ENCODE results near the gene COG1. TPM values are rescaled to one million over a fixed set of nuclear protein-coding genes. Genes with fewer than 3 reads are reported as not detected.

The COG1 gene
- total RNA-seq, 2 experiments from 2014 or later, result 25.2 to 30.5 TPM

DNA sequence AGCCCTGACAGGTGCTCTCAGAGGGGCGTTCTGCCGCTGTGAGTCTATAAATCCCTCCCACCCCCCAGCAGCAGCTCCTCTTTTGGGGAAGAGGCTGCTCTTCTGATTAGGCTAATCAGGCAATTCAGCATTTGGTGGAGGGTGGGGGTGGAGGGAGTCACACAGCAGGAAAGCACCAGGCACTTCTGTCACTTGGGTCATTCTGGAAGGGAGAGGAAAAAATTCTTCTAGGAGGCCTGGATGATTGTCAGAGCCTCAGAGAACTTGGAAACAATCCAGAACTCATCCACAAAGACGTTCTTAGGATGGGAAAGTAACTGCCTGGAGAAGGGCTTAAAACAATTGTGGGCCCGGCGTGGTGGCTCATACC is 35.3 kb upstream of the COG1 start:
- H3K4me3 Mint-ChIP-seq, result no peak overlapping the region
- no peaks in the 10 kb centered on the region for H3K9me3 Mint-ChIP-seq (ENCODE audit: insufficient read depth)
- ATAC-seq (no peak), DNase-seq (no peak)
- no peaks in the 10 kb centered on the region for H3K36me3 Mint-ChIP-seq (ENCODE audit: low read depth)
- POLR2A ChIA-PET, result no interaction called here
- no peaks in the 10 kb centered on the region for H3K4me1 Mint-ChIP-seq (ENCODE audit: low read depth)
- H3K27me3 Mint-ChIP-seq (ENCODE audit: low read depth), result peaks cover 24% of the 10 kb centered on the region
- no peak overlapping the region for H3K27ac Mint-ChIP-seq
- CTCF ChIA-PET, result interaction anchor here (1.1 to 5.3 kb wide), 6 partner anchors 8 to 599 kb away, joined by 4 to 91 read pairs (median 16); partner anchors contain the start of gene SSTR2

DNA sequence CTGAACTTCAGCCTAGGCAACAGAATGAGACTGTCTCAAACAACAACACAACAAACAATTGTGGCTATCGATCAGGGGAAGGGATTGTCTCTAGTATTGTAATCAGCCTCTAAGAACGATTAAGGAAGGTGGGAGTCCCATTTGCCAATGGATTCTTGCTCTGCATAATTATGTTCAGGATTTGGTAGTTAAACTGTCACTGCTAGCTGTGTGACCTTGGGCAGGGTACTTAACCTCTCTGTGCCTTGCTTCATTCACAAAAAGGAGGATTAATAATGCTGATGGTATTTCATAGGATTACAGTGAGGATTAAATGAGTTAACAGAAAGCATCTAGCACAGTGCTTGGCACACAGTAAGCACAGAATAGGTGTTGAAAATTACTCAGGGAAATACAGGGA is 34.7 kb upstream of the COG1 start:
- POLR2A ChIA-PET, result no interaction called here
- Mint-ChIP-seq H3K4me1 (ENCODE audit: low read depth) (no peaks in the 10 kb centered on the region), H3K27ac (no peak overlapping the region), H3K9me3 (ENCODE audit: insufficient read depth) (no peaks in the 10 kb centered on the region), H3K4me3 (no peak overlapping the region), H3K27me3 (ENCODE audit: low read depth) (peaks cover 30% of the 10 kb centered on the region), H3K36me3 (ENCODE audit: low read depth) (no peaks in the 10 kb centered on the region)
- CTCF ChIA-PET, result interaction anchor here (5.3 kb wide), 1 partner anchor 431 kb away, joined by 91 read pairs; no protein-coding TSS in a partner anchor
- DNase-seq (no peak), ATAC-seq (no peak)

DNA sequence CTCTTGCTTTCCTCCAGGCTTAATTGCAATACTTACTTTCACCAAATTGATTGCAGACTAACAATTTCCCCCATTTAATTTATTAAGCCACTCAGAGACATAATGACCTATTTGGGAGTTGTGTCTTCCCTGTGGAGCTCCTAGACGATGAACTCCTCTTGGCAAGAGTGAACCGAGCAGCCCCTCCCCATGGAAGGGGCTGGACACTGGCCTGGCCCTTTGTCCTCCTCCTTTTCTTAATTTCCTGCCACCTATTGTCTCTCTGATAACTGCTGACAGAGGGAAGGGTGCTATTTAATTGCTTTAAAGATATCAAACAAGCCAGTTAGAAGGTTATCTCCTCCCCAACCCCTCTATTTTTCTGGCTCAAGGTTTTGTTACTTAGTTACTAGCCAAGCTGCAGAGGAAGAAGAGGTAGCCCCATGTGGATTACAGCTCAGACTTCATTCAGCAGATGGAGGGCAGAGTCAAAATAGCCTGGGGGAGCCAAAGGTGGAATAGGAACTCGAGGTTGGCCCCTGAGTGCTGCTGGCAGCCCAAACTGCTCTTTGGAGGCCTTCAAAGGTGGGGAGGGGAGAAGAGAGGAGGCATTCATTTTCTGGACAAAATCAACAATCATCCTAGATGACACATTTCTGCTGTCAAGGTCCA is 31.8 kb upstream of the COG1 start:
- DNase-seq, result no peak
- POLR2A ChIA-PET, result no interaction called here
- Mint-ChIP-seq H3K27ac (no peak overlapping the region), H3K36me3 (ENCODE audit: low read depth) (no peaks in the 10 kb centered on the region), H3K4me3 (no peak overlapping the region), H3K4me1 (ENCODE audit: low read depth) (peaks cover 17% of the 10 kb centered on the region), H3K27me3 (ENCODE audit: low read depth) (peaks cover 53% of the 10 kb centered on the region), H3K9me3 (ENCODE audit: insufficient read depth) (no peaks in the 10 kb centered on the region)
- CTCF ChIA-PET, result interaction anchor here (2.1 to 4.4 kb wide), 2 partner anchors 433 to 601 kb away, joined by 4 to 21 read pairs; no protein-coding TSS in a partner anchor
- ATAC-seq, result no peak

DNA sequence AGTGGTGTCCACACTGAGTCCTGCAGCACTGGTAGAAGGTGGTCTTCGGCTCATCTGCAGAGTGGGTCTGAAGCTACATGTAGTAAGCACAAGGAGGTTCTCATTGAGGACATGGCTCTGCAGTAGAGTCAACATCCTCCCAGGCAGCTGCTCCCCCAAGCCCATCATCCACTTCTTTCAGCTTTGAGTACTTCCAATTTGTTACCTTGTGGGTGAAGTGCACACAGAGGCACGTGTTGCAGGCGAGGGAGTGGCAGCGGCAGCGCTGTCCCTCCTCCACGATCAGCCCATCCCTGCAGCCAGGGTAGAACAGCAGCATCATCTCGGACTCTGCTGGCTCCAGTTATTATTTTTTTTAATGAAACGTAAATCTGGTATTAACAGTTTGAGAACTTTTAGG is 29.8 kb upstream of the COG1 start:
- Mint-ChIP-seq H3K4me3 (no peak overlapping the region), H3K36me3 (ENCODE audit: low read depth) (no peaks in the 10 kb centered on the region), H3K9me3 (ENCODE audit: insufficient read depth) (no peaks in the 10 kb centered on the region), H3K27me3 (ENCODE audit: low read depth) (peaks cover 69% of the 10 kb centered on the region), H3K4me1 (ENCODE audit: low read depth) (peaks cover 28% of the 10 kb centered on the region), H3K27ac (no peak overlapping the region)
- ChIA-PET POLR2A (no interaction called here), CTCF (interaction anchor here (4.4 kb wide), 1 partner anchor 435 kb away, joined by 21 read pairs; no protein-coding TSS in a partner anchor)
- ATAC-seq, result no peak
- no peak for DNase-seq

DNA sequence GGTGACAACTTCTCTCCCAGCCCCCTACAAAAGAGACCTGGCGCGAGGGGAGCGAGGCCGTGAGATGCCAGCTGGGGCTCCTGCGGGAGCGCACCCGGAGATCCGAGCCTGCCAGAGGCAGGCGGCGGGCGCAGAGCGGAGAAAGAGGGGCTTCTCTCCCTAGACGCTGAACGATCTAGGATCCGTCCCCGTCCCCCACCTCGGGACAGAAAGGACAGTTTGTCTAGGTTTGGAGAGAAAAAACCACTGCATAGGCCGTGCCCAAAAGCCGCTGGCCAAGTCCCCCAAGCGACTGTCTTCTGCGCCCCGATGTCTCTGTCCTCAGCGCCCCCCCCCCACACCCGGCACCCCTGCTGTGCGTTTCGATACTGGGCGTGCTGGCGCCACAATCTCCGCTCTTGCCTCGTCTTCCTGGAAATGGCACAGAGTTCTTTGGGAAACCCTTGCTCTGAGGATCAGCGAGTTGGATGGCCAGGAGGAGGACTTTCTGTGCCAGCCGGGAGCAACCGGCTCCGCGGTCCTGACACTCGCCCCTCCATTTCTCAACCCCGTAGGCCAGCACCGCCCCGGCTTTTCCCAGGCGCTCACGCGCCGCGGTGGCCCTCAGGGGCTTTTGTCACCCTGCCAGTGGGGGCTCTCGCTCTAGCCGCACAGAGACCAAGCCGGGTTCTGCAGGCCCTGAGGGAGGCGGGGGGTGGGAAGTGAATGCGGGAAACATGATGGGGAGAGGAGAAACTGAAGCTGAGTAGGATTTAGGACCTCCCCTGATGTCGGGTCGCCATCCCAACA is 27.0 kb upstream of the COG1 start:
- ATAC-seq (peak; percentile 31), DNase-seq (no peak)
- peaks cover 58% of the 10 kb centered on the region for H3K27me3 Mint-ChIP-seq (ENCODE audit: low read depth)
- peak overlapping the region; percentile 58 for H3K4me3 Mint-ChIP-seq
- peaks cover 28% of the 10 kb centered on the region for H3K4me1 Mint-ChIP-seq (ENCODE audit: low read depth)
- ChIA-PET POLR2A (no interaction called here), CTCF (interaction anchor here (0.9 to 4.4 kb wide), 7 partner anchors 9 to 609 kb away, joined by 4 to 21 read pairs (median 6); no protein-coding TSS in a partner anchor)
- H3K9me3 Mint-ChIP-seq (ENCODE audit: insufficient read depth), result no peaks in the 10 kb centered on the region
- H3K36me3 Mint-ChIP-seq (ENCODE audit: low read depth), result no peaks in the 10 kb centered on the region
- no peak overlapping the region for H3K27ac Mint-ChIP-seq

DNA sequence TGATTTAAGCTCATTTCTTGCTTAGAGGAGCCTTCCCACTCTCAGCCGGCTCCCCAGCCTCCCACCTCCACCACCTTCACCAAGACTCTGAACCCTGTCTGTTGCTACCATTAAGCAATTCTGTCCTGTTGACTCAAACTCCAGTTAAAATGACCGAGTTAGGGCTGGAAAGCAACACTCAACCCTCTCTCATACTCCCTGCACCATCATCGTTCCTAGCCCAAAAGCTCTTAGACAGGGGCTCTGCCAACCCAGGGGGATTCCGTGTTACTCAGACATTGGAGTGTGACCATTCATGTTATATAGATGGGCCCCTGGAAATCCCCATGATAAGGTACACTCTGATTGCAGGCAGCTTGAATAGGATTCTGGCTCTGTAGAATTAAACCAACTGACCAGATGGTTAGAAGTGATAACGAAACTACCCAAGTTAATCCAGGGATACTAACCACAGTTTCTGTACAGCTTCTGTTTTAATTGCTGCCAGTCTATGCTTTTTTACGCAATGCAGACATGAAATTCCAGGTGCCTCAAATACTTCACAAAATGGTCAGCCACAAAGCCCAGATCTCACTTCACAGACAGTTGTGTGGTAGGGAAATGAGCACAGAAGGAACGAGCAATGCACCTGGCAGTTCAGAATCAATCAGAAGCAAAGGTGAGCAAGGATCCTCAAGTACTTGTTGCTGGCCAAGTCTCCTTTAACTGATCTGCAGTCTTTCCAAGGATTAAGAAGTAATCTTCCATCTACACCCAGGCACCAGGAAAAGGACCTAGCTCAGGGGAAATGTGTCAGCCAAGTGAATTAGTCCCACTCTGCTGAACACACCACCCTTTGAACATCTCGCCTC is 25.9 kb upstream of the COG1 start:
- H3K27me3 Mint-ChIP-seq (ENCODE audit: low read depth), result peaks cover 54% of the 10 kb centered on the region
- ChIA-PET CTCF (interaction anchor here (0.9 to 2.1 kb wide), 4 partner anchors 11 to 610 kb away, joined by 4 to 9 read pairs (median 6); no protein-coding TSS in a partner anchor), POLR2A (interaction anchor here (0.9 to 1.7 kb wide), 2 partner anchors 14 to 25 kb away, joined by 3 to 5 read pairs; no protein-coding TSS in a partner anchor)
- peak overlapping the region; percentile 58 for H3K4me3 Mint-ChIP-seq
- no peaks in the 10 kb centered on the region for H3K9me3 Mint-ChIP-seq (ENCODE audit: insufficient read depth)
- H3K36me3 Mint-ChIP-seq (ENCODE audit: low read depth), result no peaks in the 10 kb centered on the region
- DNase-seq (no peak), ATAC-seq (no peak)
- H3K4me1 Mint-ChIP-seq (ENCODE audit: low read depth), result peaks cover 30% of the 10 kb centered on the region
- H3K27ac Mint-ChIP-seq, result no peak overlapping the region

DNA sequence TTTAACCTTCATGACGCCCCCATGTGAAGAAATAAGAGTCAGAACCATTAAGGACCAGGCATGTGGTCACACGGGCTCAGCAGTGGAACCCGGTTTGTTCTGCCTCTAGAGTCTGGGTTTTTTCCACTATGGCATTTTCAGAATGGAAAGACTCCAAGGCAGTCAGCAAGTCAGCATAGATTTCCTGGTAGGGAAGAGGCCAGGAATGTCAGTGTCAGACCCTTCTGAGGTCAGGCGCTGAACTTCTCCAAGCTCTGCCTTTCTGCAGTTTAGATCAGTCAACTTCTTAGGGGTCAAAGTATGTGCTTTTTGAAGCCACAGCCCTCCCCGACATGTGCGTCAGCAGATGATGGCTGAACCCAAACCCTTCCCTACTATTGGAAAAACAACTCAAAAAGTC is 24.2 kb upstream of the COG1 start:
- DNase-seq, result no peak
- peaks cover 34% of the 10 kb centered on the region for H3K4me1 Mint-ChIP-seq (ENCODE audit: low read depth)
- no peak overlapping the region for H3K27ac Mint-ChIP-seq
- no peaks in the 10 kb centered on the region for H3K9me3 Mint-ChIP-seq (ENCODE audit: insufficient read depth)
- CTCF ChIA-PET, result interaction anchor here (1.0 to 1.3 kb wide), 2 partner anchors 12 to 183 kb away, joined by 4 read pairs; no protein-coding TSS in a partner anchor
- ATAC-seq, result no peak
- H3K27me3 Mint-ChIP-seq (ENCODE audit: low read depth), result peaks cover 42% of the 10 kb centered on the region
- no peak overlapping the region for H3K4me3 Mint-ChIP-seq
- H3K36me3 Mint-ChIP-seq (ENCODE audit: low read depth), result no peaks in the 10 kb centered on the region
- POLR2A ChIA-PET, result no interaction called here

DNA sequence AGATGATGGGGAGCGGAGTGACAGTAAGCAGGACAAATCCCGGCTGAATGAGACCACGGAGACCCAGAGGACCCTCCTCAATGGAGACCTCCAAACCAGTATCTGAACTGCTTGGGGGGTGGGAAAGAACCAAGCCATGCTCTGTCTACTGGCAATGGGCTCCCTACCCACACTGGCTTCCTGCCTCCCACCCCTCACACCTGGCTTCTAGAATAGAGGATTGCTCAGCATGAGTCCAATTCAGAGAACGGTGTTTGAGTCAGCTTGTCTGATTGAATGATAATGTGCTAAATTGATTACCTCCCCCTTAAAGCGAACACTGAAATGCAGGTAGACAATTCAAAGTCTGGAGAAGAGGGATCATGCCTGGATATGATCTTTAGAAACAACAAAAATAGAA is 22.5 kb upstream of the COG1 start:
- Mint-ChIP-seq H3K9me3 (ENCODE audit: insufficient read depth) (no peaks in the 10 kb centered on the region), H3K36me3 (ENCODE audit: low read depth) (no peaks in the 10 kb centered on the region), H3K27ac (no peak overlapping the region), H3K27me3 (ENCODE audit: low read depth) (peaks cover 28% of the 10 kb centered on the region), H3K4me1 (ENCODE audit: low read depth) (peaks cover 25% of the 10 kb centered on the region), H3K4me3 (no peak overlapping the region)
- ATAC-seq (no peak), DNase-seq (no peak)
- CTCF ChIA-PET, result interaction anchor here (1.6 kb wide), 1 partner anchor 920 kb away, joined by 3 read pairs; no protein-coding TSS in a partner anchor
- POLR2A ChIA-PET, result no interaction called here

DNA sequence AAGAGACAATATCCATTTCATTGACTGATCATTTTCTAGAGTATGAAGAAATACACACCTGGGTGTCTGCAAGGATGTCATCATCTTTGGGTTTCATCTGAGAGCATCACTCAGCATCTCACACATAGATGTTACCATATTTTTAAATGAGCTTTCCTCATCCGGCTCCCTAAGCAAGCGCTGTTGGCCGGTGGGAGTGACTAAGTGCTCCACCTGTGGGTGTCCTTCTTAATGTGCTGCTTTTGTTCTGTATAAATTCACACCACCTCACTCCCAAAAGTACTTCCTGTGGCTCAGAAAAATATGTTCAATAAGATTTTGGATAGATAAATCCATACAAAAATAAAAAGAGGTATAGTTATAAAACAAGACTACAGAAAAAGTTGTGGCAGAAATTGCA is 20.6 kb upstream of the COG1 start:
- H3K4me3 Mint-ChIP-seq, result no peak overlapping the region
- peaks cover 11% of the 10 kb centered on the region for H3K27me3 Mint-ChIP-seq (ENCODE audit: low read depth)
- ATAC-seq (no peak), DNase-seq (no peak)
- ChIA-PET CTCF (interaction anchor here (1.6 kb wide), 1 partner anchor 446 kb away, joined by 7 read pairs; no protein-coding TSS in a partner anchor), POLR2A (no interaction called here)
- peaks cover 10% of the 10 kb centered on the region for H3K4me1 Mint-ChIP-seq (ENCODE audit: low read depth)
- no peaks in the 10 kb centered on the region for H3K36me3 Mint-ChIP-seq (ENCODE audit: low read depth)
- no peak overlapping the region for H3K27ac Mint-ChIP-seq
- H3K9me3 Mint-ChIP-seq (ENCODE audit: insufficient read depth), result no peaks in the 10 kb centered on the region

DNA sequence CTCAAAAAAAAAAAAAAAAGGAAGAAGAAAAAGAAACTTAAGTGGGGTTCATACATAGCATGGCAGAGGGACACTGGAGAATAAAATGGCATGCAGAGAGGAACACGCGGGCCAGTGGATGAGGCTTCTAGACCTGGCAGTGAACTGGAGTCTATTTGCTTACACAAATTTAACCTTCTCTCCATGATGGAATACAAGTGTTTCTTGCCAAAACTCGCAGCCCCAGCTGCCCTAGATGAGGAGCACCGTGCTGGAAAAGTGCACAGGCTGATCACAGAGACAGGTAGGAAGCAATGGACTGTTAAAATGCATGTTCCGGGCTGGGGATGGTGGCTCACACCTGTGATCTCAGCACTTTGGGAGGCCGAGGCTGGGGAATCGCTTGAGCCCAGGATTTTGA is 18.7 kb upstream of the COG1 start:
- H3K4me1 Mint-ChIP-seq (ENCODE audit: low read depth), result peaks cover 8% of the 10 kb centered on the region
- H3K36me3 Mint-ChIP-seq (ENCODE audit: low read depth), result no peaks in the 10 kb centered on the region
- H3K9me3 Mint-ChIP-seq (ENCODE audit: insufficient read depth), result no peaks in the 10 kb centered on the region
- H3K27me3 Mint-ChIP-seq (ENCODE audit: low read depth), result peaks cover 3% of the 10 kb centered on the region
- no peak overlapping the region for H3K27ac Mint-ChIP-seq
- no peak overlapping the region for H3K4me3 Mint-ChIP-seq
- CTCF ChIA-PET, result interaction anchor here (1.1 kb wide), 1 partner anchor 617 kb away, joined by 3 read pairs; no protein-coding TSS in a partner anchor
- POLR2A ChIA-PET, result no interaction called here
- ATAC-seq (no peak), DNase-seq (no peak)

DNA sequence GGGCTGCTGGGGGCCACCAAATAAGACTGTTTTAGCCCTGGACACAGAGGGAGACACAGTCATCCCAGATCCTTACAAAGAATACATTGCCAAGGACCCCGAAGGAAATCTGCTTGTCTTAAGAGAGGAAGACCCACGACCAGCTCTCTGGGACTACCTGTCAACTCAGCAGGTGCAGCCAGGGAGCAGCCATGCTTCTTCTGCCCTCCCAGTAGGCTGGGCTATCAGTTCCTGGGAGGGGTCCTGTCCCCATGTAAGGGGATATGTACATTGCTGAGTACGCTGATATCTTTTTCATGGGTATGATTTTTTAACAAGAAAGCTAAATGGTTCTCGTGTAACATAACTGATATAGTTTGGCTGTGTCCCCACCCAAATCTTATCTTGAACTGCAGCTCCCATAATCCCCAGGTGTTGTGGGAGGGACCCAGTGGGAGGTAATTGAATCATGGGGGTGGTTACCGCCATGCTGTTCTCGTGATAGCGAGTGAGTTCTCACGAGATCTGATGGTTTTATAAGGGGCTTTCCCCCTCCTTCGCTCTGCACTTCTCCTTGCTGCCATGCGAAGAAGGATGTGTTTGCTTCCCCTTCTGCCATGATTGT is 16.8 kb upstream of the COG1 start:
- no peaks in the 10 kb centered on the region for H3K9me3 Mint-ChIP-seq (ENCODE audit: insufficient read depth)
- POLR2A ChIA-PET, result no interaction called here
- DNase-seq, result no peak
- no peak for ATAC-seq
- no peaks in the 10 kb centered on the region for H3K27me3 Mint-ChIP-seq (ENCODE audit: low read depth)
- no peak overlapping the region for H3K4me3 Mint-ChIP-seq
- peaks cover 8% of the 10 kb centered on the region for H3K4me1 Mint-ChIP-seq (ENCODE audit: low read depth)
- no peak overlapping the region for H3K27ac Mint-ChIP-seq
- no peaks in the 10 kb centered on the region for H3K36me3 Mint-ChIP-seq (ENCODE audit: low read depth)
- CTCF ChIA-PET, result no interaction called here
